ENCODE measurements around the gene PPP1R12C.

DNA sequence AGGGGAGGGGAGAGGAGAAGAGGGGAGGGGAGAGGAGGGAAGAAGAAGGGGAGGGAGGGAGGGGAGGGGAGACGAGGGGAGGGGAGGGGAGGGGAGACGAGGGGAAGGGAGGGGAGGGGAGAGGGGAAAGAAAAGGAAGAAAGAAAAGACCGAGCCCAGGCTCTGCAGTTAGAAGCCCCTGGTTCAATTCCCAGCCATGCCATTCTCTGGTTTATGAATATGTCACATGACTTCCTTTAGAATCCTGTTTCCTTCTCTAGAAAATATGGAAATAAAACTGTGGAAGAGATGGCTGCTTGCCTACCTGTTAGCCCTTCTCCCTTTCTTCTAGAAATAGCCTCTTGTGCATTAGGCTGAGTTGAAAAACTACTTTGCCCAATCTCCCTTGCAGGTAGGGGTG, 17.3 kb upstream of the PPP1R12C start:
- TF ChIP-seq, protein P1, sequence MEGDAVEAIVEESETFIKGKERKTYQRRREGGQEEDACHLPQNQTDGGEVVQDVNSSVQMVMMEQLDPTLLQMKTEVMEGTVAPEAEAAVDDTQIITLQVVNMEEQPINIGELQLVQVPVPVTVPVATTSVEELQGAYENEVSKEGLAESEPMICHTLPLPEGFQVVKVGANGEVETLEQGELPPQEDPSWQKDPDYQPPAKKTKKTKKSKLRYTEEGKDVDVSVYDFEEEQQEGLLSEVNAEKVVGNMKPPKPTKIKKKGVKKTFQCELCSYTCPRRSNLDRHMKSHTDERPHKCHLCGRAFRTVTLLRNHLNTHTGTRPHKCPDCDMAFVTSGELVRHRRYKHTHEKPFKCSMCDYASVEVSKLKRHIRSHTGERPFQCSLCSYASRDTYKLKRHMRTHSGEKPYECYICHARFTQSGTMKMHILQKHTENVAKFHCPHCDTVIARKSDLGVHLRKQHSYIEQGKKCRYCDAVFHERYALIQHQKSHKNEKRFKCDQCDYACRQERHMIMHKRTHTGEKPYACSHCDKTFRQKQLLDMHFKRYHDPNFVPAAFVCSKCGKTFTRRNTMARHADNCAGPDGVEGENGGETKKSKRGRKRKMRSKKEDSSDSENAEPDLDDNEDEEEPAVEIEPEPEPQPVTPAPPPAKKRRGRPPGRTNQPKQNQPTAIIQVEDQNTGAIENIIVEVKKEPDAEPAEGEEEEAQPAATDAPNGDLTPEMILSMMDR (IDR thresholded peaks at IDR 0.05): no peak
- no peak for TF ChIP-seq POLR2A (IDR thresholded peaks at IDR 0.05)
- TF ChIP-seq POLR2AphosphoS5 (IDR thresholded peaks at IDR 0.05): no peak
